Mucosa of stomach (tissue), 1 donor: ENCODE measurements around the gene ABTB2.
"Not testable (repeated sequence)": the region's sequence is repeated elsewhere in the genome, so short reads cannot be mapped to it uniquely, and the experiment has no call there.

Experiments used
- H3K27me3 ChIP-seq: one replicate; pipeline ENCODE4 v1.7.0; 2013; ENCODE audit warnings: mild to moderate bottlenecking, low read length; ENCODE audit not compliant: control insufficient read depth, insufficient read depth
- H3K36me3 ChIP-seq: one replicate; pipeline ENCODE4 v1.7.0; 2013; ENCODE audit warnings: low read length; ENCODE audit not compliant: control insufficient read depth, insufficient read depth
- H3K4me1 ChIP-seq: one replicate; pipeline ENCODE4 v1.7.0; 2013; ENCODE audit warnings: mild to moderate bottlenecking, low read length; ENCODE audit not compliant: control insufficient read depth, insufficient read depth
- H3K4me3 ChIP-seq: one replicate; pipeline ENCODE4 v1.7.0; 2013; ENCODE audit warnings: low read length
- H3K9ac ChIP-seq: one replicate; pipeline ENCODE4 v1.7.0; 2013; ENCODE audit warnings: mild to moderate bottlenecking, low read length, moderate library complexity
- H3K9me3 ChIP-seq: one replicate; pipeline ENCODE4 v1.7.0; 2013; ENCODE audit warnings: mild to moderate bottlenecking, low read length, moderate library complexity; ENCODE audit not compliant: control insufficient read depth
- donor health status: Pancreatic carcinoma.

ABTB2 gene

DNA sequence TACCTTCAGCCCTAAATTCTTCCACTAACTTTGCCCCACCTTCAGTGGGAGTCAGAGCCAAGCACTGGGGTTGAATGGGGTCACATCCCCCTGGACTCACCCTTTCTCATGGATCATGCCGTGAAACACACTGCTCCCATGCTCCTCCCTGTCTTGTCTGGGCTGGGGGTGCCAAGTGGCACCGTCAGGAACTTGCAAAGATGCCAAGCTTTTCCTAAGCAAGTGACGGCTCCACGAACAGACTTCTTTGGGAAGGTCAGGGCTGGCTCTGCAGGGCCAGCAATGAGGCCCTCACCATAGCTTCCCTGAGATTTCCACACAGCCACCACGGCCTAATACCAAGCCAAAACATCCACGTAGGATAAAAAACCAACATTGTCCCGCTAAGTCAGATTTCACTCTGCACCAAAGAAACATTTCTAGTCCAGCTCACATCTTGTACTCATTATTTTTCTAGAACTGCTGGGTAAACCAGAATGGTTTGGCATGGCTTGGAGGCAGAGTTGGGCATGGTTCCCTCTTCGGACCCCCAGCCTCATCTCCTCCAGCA lies 175.9 kb downstream of the ABTB2 start:
- H3K9ac ChIP-seq: no peak overlapping the region
- H3K4me1 ChIP-seq: no peaks in the 10 kb centered on the region
- H3K4me3 ChIP-seq: no peak overlapping the region
- H3K27me3 ChIP-seq: no peaks in the 10 kb centered on the region
- no peaks in the 10 kb centered on the region for H3K9me3 ChIP-seq
- no peaks in the 10 kb centered on the region for H3K36me3 ChIP-seq

DNA sequence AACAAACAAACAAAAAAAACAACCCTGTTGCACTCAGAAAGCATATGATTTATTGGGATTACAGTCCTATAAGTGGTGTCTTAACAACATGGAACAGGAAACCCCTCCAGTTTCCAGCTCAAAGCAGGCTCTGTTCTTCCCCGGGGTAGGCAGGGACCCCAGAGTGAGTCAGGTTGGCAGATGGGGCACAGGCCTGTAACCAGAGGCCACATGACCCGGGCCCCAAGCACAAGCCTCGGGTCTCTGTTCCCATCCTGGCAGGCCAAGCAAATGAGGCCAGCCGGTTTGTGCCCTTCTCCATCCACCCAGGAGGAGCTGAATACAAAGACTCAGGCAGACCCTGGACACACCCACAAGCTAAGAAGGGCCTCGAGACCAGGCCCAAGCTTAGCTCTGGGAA lies 176.6 kb downstream of the ABTB2 start:
- Histone ChIP-seq H3K4me1 (no peaks in the 10 kb centered on the region), H3K36me3 (no peaks in the 10 kb centered on the region), H3K9ac (no peak overlapping the region), H3K9me3 (no peaks in the 10 kb centered on the region), H3K27me3 (no peaks in the 10 kb centered on the region), H3K4me3 (no peak overlapping the region)

DNA sequence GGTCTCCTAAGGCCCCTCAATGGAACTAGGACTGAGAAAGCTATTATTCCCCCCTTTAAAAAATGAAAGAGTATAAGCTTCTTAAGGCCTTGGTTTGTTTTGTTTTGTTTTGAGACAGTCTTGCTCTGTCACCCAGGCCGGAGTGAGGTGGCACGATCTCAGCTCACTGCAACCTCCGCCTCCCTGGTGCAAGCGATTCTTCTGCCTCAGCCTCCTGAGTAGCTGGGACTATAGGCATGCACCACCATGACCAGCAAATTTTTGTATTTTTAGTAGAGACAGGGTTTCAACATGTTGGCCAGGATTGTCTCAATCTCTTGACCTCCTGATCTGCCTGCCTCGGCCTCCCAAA lies 177.0 kb downstream of the ABTB2 start:
- not testable (repeated sequence) for H3K9ac ChIP-seq, H3K4me1 ChIP-seq, H3K27me3 ChIP-seq

DNA sequence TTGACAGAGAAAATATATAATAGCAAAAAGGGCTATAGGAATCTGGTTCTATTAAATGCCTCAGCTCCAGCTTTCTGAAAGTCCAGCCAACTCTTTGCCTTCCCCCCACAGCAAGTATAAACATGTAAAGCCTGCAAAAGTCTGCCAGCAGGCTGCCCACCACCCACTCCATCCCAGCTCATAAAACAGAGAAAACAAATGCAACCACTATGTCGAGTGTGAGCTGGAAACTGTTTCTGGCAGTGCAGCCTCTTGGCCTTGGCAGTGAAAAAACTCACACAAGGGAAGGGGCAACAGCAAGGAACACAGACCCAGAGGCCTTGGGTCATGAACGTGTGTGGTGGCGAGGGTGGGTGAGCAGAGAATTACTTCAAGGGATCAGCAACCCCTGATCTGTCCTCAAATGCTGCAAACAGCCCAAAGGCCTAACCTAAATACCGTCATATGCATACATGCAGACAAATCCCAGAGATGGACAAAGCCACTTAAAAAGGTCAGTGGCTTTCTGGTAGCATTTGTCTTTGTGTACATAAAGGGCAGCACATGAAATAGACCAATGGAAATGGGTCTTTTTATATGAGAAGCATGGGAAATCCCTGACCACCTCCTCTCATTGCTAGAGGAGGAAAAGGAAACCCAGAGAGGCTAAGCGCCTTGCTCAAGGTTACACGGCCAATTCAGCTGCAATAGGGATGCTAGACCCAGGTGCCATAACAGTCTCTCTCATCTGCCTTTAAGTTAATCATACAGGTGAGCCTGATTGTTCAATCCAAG lies 177.6 kb downstream of the ABTB2 start:
- H3K9ac ChIP-seq: no peak overlapping the region
- H3K27me3 ChIP-seq: no peaks in the 10 kb centered on the region
- no peaks in the 10 kb centered on the region for H3K9me3 ChIP-seq
- no peaks in the 10 kb centered on the region for H3K36me3 ChIP-seq
- no peaks in the 10 kb centered on the region for H3K4me1 ChIP-seq
- H3K4me3 ChIP-seq: no peak overlapping the region

More for the DNA sequence above, 177.0 kb downstream of the ABTB2 start:
- not testable (repeated sequence) for H3K9me3 ChIP-seq, H3K4me3 ChIP-seq, H3K36me3 ChIP-seq

DNA sequence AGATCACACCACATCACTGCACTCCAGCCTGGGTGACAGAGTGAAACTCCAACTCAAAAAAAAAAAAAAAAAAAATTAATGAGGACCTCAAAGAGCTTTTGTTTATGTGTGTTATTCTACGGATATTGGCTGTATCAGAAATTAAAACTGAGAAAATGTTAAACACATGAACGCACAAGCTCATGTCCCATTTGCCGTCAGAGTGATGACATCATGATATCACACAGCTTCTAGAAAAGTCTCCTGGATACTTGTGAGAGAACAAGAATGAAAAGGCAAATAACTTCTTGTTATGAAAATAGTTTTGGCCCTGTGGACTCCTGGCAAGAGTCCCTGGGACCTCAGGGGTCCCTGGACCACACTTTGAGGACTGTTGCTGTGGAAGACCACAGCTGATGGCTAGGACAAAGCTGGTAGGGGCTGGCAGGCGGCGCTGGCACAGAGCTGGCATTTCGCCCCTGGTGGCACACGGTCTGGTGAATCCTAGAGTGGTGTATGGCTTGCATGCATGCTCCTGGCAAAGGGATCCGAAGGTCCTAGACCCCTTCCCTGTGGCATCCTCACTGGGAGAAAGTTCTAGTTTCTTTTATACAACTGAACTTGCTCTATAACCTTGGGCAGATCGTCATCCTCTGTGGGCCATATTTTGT lies 178.7 kb downstream of the ABTB2 start:
- H3K27me3 ChIP-seq: no peaks in the 10 kb centered on the region
- peaks cover 6% of the 10 kb centered on the region for H3K4me1 ChIP-seq
- no peaks in the 10 kb centered on the region for H3K9me3 ChIP-seq
- H3K36me3 ChIP-seq: no peaks in the 10 kb centered on the region
- H3K4me3 ChIP-seq: no peak overlapping the region
- H3K9ac ChIP-seq: no peak overlapping the region

DNA sequence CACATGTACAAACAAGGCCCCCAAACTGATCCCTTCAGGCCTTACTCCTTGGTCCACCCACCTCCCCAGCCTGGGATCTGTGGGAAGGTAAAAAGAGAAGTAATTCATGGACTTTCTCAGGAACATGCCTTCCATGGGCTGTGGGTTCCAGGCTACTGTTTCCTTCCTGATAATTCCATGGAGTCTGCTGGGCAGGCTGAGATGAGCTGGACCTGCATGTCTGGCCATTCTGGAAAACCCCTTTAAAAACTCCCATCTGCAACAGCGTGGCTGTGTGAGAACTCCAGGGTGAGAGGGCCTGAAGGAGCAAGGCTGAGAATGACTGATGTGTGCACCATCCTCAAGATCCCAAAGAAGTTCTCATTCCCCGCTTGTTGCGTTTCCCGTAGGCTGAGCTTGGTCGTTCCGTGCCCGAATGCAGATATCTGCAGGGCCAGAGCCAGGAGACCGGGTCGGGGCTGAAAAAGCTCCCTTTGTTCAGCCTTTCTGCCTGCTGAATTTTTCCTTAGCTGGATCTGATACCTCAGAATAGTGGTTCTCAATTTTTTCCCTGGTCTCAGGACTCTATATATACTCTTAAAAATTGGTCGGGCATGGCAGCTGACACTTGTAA lies 179.5 kb downstream of the ABTB2 start:
- Histone ChIP-seq H3K4me1 (peaks cover 6% of the 10 kb centered on the region), H3K27me3 (no peaks in the 10 kb centered on the region), H3K4me3 (no peak overlapping the region), H3K9ac (no peak overlapping the region), H3K36me3 (no peaks in the 10 kb centered on the region), H3K9me3 (no peaks in the 10 kb centered on the region)

DNA sequence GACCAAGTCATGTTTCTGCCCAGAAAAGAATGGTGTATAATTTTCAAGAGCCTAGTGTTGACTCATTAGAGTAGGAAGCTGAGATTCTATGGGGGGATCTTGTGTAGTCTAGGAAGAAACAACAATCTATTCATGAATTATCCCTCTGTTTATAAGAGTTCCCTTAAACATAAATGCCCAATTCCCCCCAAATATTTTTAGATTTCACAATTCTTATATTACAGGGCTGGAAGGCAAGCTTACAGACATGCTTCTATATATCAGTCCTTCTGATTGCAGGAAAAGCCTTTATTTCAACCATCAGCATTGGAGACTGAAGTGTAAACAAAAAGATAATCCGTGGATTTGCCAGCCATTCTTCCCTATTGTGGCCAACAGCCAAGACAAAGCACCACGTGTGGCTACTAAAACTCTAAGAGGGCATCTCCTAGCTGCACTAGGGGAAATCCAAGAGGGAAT lies 181.0 kb downstream of the ABTB2 start:
- Histone ChIP-seq H3K9me3 (no peaks in the 10 kb centered on the region), H3K4me3 (no peak overlapping the region), H3K9ac (no peak overlapping the region), H3K4me1 (peaks cover 6% of the 10 kb centered on the region), H3K36me3 (no peaks in the 10 kb centered on the region), H3K27me3 (no peaks in the 10 kb centered on the region)

DNA sequence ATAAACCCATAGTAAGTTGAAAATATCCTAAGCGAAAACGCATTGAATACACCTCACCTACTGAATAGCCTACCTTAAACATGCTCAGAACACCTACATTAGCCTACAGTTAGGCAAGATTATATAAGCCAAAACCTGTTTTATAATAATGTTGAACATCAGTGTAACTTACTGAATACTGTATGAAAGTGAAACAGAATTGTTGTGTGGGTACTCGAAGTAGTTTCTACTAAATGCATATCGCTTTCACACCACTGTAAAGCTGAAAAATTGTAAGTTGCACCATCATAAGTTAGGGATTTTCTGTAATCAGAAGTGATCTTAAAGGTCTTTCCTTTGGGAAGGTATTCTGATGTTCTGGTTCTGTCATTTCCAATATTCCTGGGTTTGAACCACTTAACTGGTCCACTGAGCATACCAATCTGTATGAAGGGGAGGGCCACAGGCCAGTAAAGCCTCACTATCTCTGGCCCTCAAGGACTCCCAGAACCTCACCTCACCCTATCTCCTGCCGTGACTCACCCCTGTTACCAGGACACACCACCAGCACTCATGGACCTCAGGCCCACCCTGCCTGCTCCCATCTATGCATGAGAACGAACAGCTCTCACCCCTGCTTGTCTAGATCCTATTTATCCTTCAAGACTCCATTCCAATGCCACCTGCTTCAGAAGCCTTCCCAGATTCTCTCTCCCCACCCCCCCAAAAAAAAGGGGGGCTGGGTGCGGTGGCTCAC lies 182.4 kb downstream of the ABTB2 start:
- Histone ChIP-seq H3K9me3 (no peaks in the 10 kb centered on the region), H3K36me3 (no peaks in the 10 kb centered on the region), H3K4me3 (no peak overlapping the region), H3K4me1 (peaks cover 6% of the 10 kb centered on the region), H3K9ac (no peak overlapping the region), H3K27me3 (no peaks in the 10 kb centered on the region)

DNA sequence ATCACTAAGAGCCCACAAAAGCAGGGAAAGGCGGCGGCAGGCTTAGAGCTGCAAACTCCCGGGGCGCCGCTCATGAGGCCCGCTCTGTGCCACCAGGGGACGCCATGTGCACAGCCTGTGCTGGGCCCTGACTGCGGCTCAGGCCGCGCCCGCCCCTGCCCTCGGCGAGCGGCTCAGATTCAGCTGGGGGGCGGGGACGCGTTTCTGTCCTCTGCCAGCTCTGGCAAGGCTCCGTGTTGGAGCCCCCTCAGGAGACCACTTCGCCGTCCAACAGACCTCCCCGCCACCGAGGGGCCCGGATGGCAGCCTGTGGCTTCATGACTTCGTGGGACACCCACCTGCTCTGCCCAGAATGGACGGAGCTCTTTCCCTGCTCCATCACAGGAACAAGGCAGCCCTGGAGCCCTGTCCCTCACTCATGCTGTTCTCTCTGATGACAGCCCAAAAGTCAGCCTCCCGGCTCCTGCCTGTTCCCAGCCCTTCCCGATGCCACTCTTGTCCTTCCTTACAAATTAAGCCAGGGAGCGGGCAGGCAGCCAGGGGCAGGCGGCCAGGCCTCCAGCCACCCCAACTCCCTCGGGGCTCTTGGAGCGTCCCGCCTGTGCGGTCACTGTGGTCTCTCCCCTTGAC lies 183.3 kb downstream of the ABTB2 start:
- Histone ChIP-seq H3K4me3 (no peak overlapping the region), H3K9me3 (no peaks in the 10 kb centered on the region), H3K4me1 (peaks cover 6% of the 10 kb centered on the region), H3K27me3 (no peaks in the 10 kb centered on the region), H3K9ac (no peak overlapping the region), H3K36me3 (no peaks in the 10 kb centered on the region)

DNA sequence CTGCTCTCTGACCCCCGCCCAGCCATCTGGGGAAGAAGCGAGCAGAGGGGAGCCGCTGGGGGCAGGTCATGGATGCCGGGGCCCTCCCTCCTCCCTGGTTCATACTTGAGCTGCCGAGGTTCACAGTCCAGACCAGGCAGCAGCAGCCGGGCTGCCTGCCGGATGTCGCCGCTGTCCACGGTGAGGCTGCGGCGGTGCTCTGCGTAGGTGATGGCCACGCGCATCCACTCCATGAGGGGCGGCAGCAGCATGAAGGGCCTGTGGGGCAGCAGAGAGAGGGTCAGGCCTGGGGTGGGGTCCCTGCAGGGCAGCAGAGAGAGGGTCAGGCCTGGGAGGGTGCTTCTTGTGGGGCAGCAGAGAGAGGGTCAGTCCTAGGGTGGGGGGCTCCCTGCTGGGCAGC lies 184.8 kb downstream of the ABTB2 start:
- peaks cover 6% of the 10 kb centered on the region for H3K4me1 ChIP-seq
- H3K27me3 ChIP-seq: no peaks in the 10 kb centered on the region
- H3K36me3 ChIP-seq: no peaks in the 10 kb centered on the region
- H3K9me3 ChIP-seq: no peaks in the 10 kb centered on the region
- no peak overlapping the region for H3K9ac ChIP-seq
- no peak overlapping the region for H3K4me3 ChIP-seq

DNA sequence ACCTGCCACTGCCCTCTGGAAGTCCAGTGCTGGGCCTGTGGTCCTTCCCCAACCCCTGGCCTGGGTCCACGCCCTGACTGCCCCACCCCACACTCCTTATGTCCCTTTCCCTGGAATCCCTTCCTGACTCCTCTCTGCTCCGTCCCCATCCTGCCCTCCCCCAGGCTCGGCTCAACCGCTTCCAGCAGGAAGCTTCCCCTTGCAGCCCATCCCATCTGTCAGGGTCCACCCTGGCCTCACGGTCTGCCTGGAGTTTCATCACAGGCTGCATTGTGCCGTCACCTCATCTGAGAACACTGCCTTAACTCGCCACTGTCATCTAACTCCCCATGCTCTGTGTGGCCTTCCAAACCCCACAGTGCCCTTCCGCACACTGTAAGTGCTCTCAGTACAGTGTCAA lies 188.1 kb downstream of the ABTB2 start:
- Histone ChIP-seq H3K9me3 (no peaks in the 10 kb centered on the region), H3K36me3 (no peaks in the 10 kb centered on the region), H3K4me1 (peaks cover 4% of the 10 kb centered on the region), H3K4me3 (no peak overlapping the region), H3K9ac (no peak overlapping the region), H3K27me3 (no peaks in the 10 kb centered on the region)
